GM19438 (cell line): ENCODE measurements around the gene SECISBP2.
"Not testable (repeated sequence)": the region's sequence is repeated elsewhere in the genome, so short reads cannot be mapped to it uniquely, and the experiment has no call there.

Source experiments
- ATAC-seq: cut with Tn5 transposase; IDR thresholded peaks from one replicate; pipeline ENCODE4 v1.9.1; 2021; ENCODE audit warnings: low read depth; ENCODE audit not compliant: unreplicated experiment

The SECISBP2 gene

DNA sequence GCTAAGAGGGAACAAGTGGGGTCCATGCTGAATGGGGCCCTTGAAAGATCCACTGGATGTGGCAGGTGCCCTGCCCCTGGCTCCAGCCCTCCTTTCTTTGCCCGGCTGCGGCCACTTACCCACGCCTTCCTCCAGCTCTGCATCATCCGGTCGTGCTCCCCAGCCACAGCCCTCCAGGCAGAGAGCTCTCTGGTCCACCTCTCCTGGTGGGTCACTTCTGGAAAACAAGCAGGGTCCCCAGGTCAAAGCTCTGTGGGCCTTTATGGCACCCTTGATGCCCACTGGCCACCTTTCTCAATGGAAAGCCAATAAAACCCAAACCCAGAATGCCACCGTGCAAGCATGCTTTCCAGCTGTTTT is 45.0 kb downstream of the SECISBP2 start:
- ATAC-seq, result no peak

DNA sequence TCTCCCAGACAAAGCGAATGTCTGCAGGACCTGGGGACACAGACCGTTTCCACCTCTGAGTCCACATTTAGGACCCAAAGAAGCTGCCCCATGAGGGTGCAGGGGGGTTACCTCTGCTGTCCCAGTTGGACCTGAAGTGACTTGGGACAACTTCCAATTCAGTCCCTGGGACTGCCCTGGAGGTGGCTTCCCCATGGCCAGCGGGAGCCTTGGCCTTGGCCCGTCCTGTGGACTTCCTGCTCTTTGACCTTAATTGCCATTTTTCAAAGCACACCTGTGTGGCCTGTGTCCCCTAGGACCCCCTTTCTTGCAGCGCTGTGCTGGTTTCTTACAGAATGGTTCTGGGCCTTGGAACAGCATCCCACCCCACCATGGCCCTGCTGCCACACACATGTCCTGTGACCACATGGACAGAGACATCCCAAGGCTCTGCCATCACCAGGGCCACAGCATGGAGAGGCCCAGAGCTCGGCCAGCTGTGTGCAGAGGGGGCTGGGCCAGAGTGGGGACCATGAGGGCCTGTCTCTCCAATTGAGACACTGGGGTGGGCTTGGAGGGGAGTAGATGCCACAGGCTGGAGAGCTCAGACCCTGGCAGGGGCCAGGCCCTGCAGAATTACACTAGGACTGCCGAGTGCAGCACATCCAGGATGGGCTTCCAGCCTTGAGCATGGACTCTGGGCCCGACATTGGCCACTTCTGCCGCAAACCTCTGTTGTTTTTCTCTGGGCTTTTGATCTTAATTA is 45.8 kb downstream of the SECISBP2 start:
- no peak for ATAC-seq

DNA sequence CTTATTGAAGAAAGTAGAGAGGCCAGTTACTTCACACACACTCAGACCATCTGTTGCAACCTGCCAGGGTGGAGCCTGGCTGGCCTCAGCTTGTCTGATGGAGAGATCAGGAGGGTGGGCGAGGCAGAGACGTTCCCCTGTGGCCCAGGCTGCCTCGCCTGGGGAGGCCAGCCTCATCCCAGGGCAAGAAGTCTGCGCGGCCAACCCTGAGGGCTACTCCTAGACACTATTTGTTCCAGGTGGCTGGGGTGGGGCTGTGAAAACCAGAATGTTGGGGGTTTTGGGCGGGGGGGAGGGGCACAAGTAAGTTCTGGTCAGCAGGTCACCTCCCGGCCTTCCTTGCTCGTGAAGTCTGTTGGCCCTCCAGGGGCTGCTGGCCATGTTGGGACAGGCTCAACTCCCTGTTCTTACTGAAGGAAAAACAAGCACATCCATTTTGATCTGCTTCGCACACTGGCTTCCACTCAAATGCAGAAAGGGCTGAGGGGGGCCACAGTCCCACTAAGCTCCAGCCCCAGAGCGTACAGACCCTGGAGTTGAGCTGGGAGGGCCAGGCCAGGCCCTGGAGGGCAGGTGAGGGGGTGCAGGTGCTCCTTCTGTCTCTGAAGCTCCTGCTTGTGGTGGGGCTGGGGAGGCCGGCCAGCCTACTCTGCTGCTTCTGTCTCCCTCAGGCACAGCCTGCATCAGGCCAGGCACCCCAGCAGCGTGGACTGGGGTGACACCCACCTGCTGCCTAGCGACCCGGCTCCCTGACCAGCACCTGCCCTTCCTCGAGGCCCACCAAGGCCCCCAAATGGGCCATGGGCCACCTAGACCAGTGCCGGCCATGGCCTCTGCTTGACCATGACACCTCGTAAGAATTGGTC is 46.6 kb downstream of the SECISBP2 start:
- no peak for ATAC-seq

DNA sequence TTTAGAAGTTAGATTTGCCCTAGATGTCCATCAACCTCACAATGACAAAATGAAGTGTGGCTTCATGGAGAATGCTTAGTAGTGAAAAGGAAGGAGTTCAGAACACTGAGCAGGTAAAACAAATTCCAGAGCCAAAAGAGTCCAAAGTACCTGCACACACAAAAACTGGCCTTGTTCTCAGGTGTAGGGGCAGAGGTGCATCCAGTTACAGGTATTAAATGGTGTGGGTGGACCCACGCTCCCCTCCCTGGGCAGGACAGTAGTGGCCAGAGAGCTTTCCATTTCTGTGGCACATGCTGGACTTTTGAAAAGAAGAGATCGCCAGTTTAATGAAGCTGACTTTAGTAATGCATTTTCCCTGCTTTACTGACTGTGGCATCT is 47.2 kb downstream of the SECISBP2 start:
- no peak for ATAC-seq

DNA sequence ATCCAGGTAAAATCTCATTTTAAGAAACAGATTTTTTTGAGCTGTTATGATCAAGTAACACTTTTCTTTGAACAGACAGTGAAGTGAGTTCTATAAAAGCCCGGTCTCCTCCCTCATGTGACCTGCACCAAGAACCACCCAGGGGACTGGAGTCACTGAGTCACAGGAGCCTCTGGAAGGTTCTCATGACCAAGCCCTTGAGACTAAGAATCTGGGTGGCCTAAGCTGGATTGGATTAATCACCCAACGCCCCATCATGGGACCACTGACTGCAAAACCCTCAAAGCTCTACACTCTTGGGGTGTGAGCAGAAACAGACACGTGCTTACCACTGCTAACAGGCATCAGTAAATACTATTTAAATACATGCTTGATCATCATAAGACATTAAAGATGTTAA is 48.4 kb downstream of the SECISBP2 start:
- no peak for ATAC-seq

DNA sequence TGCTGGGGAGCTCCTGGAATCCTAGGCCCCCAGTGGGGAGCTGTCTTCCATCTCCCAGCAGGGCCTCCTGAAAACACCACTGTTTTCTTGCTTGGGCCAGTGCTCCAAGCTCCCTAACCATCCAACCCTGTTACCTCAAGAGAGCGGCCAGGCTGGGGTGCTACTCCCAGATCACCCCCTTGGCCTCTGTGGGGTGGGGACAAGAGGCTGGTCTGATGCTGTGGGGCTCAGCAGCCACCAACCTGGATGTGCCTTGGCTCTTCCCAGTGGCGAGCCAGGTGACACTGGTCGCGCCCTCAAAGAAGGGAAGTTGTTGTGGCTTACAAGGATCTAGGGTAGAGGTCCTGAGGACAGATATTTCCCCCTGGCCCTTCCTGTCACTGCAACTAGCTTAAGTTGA is 49.0 kb downstream of the SECISBP2 start:
- ATAC-seq, result no peak

DNA sequence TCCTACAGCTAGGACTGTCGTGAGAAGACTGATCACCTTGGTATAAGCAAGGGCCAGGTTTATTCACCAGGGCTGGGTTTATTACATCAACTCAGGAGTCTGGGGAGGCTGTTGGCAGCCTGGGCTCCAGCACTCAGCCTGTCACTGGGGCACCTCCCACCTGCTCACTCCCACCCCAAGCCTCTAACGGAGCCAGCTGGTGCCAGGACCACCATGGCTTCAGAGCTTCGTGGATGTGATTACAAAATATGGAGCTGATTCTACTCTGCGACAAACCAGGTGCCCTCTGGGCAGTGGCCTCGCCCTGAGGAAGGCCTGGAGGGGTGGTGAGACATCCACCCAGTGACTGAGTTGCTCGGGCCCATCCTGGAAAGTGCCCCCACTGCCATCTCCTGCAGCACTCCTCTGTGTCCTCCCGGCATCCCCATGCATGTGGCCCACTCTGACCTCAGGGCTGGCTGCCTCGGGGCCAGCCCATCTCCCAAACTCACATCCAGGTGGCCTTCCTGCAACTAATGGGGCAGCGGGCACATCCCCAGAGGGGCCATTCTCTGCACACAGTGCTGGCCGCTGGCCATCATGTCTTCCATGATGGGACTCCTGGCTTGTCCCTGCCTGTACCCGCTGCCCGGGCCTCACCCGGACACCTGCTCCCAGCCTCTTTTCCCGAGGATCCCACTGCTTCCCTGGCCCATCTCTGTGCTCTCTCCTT is 49.6 kb downstream of the SECISBP2 start:
- no peak for ATAC-seq

DNA sequence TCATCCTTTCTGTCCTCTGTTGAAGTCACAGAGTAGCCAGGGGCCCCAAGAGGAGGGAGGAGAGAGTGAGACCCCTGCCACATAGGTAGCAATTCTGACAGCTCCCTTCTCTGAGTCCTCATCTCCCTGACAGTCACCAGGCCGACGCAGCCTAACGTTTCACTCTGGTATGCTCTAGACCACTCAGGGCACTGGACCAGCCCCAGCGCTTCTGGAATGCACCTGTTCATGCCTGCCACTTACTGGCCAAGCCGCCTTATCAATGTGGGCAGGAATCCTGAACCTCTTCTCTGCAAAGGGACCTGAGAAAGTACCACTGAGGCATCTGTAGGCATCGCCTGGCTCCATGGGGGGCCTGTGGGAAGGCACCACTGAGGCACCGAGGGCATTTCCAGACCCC is 50.2 kb downstream of the SECISBP2 start:
- ATAC-seq, result no peak

DNA sequence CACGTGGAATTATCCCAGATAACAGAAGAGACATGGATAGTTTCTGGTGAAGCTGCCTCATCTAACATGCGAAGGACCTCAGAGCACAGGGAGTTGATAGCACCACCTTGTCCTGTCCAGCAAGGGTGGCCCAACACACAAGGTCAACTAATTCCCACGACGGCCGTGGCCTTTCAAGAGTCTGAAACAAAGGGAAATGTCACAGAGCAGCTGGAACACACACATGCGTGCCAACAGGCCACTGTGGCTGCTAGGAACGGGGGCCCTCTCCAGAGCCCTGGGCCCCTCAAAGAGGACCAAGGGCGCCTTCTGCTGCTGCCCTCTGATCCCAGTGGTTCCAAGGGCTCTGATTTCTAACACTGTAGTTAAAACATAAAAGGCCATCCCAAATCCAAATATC is 50.7 kb downstream of the SECISBP2 start:
- no peak for ATAC-seq

DNA sequence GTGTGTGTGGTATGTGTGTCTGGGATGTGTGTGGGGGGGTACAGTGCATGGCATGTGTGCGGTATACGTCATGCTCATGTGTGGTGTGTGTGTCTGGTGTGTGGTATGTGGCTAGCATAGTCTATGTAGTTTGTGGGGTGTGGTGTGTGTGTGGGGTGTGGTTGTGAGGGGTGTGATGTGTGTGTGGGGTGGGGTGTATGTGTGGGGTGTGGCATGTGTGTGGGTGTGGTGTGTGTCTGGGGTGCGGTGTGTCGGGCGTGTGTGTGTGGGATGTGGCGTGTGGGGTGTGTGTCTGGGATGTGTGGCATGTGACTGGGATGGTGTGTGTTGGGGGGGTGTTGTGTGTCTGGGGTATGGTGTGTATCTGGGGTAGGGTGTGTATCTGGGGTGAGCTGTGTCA is 52.3 kb downstream of the SECISBP2 start:
- no peak for ATAC-seq

DNA sequence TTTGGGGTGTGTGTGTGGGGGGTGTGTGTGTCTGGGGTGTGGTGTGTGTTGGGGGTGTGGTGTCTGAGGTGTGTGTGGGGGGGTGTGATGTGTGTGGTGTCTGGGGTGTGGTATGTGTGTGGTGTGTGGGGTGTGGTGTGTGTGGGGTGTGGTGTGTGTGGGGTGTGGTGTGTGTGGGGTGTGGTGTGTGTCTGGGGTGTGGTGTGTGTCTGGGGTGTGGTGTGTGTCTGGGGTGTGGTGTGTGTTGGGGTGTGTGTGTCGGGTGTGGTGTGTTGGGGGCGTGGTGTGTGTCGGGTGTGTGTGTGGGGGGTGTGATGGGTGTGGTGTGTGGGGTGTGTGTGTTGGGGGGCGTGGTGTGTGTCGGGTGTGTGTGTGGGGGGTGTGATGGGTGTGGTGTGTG is 53.5 kb downstream of the SECISBP2 start:
- ATAC-seq, result not testable (repeated sequence)

DNA sequence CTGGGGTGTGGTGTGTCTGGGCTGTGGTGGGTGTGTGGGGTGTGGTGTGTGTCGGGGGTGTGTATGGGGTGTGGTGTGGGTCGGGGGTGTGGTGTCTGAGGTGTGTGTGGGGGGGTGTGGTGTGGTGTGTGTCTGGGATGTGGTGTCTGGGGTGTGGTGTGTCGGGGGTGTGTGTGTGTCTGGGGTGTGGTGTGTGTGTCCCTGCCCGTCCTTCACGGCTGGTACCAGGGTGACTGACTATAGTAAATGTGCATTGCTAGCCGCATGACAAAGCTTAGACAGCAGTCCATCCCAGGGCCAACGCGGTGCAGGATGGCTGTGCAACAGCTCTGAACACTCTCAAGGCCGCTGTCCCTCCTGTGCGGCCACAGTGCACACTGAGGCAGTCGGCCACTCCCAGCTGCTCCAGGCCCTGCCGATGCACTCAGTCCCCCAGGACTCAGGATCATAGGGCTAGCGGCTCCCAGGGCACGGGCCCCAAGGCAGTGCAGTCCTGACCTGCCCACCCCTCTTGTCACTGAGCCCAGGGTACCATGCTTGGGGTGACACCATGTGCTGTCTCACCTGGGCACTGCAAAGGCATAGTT is 54.0 kb downstream of the SECISBP2 start:
- ATAC-seq, result no peak

DNA sequence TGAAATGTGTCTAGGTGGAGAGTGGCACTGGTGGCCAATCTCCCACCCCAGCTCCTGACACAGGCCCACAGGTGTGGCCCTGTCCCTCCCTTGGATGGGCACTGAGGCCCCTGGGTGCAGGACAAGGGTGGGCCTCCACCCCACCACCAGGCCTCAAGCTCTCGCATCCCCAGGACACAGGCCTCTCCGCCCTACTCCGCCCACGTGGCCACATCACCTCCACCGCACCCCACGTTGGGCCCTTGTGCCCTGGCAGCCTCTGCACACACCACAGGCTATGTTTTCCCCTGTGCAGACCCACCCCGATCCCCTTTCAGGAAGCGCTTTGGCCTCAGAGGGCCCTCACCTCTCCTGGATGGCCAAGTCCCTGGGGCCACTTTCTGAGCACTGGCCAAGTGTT is 54.7 kb downstream of the SECISBP2 start:
- no peak for ATAC-seq

DNA sequence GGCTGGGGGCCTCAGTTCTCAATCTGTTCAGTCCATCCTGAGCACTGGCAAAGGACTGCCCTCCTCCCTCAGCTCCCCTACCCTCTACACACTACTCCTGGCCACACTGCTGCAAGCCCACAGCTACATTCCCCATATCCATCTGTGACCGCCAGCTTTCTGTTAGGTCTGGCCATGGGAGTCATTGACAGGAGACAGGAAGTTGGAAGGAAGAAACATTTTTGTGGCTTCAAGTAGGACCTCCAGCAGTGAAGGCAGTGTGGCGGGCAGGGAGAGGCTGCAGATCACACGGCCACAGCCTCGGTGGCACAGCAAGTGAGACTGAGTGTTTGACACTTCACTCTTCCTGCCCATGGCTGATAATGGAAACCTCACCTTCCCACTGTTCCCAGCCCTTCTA is 55.9 kb downstream of the SECISBP2 start:
- ATAC-seq, result no peak

DNA sequence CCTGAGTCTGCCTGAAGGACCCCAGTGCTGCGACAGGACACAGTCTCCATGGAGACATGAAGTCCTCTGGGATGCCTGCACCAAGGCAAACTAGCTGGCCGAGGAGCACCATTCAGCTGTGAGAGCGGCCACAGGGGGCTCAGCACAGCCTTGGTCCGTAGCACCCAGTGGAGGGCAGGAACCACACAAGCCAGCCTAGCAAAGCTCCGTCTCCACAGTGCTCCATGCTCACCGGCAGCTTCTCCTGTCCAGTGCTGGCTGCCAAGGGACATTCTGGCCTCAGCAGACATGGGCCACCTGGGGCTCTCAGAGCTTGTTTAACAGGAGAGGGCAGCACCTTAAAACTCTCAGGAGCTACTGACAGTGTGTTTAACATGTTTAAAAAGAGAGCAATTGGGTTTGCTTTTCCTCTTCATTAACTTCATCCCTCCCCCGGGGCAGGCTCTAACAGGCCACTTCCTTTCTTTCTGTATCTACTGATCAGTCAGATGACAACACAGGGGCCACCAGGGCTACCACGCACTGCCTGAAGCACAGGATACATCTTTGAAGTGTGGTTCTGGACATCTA is 57.0 kb downstream of the SECISBP2 start:
- peak; percentile 78 for ATAC-seq

DNA sequence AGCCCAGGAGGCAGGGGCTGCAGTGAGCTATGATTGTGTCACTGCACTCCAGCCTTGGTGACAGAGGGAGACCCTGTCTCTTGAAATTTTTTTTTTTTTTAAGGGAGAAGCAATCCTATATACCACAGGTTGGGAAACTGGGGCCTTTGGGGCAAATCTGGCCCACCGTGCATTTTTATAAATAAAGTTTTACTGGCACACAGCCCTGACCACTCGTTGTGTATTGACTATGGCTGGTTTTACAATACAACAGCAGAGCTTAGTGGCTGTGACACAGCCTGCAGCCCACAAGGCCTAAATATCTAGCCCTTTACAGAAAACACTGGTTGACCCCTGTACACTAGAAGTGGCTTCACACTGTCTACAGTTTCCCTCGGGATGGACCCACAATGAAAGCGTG is 58.0 kb downstream of the SECISBP2 start:
- no peak for ATAC-seq

DNA sequence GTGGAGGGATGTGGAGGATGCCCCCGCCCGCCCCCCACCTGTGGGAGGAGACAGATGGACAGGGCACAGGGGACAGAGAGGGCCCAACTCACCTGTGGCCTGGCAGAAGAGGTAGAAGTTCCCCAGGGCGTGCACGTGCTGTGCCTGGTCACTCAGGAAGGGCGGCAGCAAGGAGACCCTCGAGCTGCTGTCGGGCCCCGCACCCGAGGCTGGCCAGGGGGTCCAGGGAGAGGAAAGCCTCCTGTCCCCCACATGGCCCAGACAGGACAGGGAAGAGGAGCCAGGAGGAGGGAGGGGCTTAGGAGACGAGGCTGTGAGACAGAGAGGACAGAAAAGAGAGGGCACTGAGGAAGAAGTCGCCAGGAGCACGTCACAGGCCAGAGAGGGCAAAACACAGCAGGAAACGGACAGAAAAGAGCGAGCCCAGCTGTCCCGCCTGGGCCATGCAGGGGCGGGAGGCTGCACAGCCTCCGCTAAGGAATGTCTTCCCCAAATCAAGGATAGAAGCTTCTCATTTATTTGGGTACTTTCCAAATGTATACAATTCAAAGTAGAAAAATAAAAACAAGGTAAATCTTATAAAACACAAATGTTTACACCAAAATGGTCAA is 58.5 kb downstream of the SECISBP2 start:
- ATAC-seq, result no peak

DNA sequence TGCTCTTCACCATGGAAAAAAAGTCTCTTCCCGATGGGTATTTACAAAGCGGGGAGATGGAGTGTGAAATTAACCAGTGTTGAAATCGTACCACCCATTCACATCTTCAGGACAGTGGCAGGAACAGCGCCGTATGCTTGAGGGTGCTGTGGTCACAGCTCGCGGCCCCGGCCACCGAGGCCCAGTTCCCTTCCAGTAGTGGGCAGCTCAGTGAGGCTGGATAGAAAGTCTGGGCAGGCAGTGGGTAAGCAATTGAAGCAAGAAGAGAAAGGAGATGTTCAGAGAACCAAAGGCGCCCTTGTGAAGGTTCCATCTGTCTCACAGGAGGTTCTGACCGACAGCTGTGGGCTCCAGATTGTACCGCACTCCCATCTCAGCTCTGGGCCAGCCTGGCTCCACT is 59.1 kb downstream of the SECISBP2 start:
- ATAC-seq, result no peak

DNA sequence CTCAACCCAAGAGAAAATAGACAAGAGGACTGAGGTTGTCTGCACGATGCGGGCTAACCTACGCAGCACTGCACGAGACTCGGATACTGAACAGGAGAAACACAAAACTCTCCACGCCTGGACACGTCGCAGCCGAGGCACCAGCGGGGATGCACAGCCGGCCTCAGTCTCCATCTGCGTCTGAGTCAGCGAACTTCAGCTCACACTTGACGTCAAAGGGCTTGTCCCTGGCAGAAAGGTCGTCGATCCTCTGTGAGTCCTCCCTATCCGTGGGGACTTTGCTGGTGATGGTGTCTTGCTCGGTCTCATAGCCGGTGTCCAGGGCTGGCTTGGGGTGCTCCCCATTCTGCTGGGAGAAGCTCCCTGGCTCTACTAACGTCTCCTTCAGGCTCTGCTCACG is 60.2 kb downstream of the SECISBP2 start:
- no peak for ATAC-seq

DNA sequence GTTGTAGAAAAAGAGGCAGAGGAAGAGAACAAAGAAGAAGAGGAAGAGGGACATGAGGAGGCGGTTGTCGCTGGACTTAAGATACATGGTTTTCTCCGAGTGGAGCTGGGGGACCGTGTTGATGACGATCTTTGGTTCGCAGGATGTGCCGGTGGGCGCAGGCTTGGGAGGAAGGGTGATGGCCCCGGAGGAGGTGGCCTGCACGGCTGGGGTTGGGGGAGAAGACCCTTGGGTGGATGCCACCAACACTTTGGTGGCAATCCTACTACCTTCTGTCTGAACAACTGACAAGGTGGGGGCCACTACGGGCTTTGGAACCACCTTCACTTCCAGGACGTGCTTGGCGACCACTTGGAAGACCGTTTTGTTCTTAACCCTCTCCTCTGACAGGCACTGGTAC is 60.7 kb downstream of the SECISBP2 start:
- ATAC-seq, result no peak
